Activated CD4-positive, alpha-beta T cell treated with anti-CD3 and anti-CD28 coated beads, Interleukin-2, amount 10 ng/mL, durations not matched to agents 7 days and 5 days (primary cell): Measurements from ENCODE around the gene BCLAF1. TPM values are rescaled to one million over a fixed set of nuclear protein-coding genes. Genes with fewer than 3 reads are reported as not detected.
A peak's percentile ranks its signal among the peaks of the same experiment; 100 is the strongest.

ENCODE experiments used
- CTCF ChIA-PET: fragments of 350-600 bp; sonication (Branson Sonifier 250); formaldehyde crosslinking; loops from one replicate; lab custom pipeline; 2021; ENCODE audit warnings: antibody characterized with exemption; lab: Charles Lee
- POLR2A ChIA-PET: fragments of 350-600 bp; sonication (Branson Sonifier 250); formaldehyde crosslinking; loops from one replicate; lab custom pipeline; 2021; ENCODE audit warnings: antibody characterized with exemption; lab: Charles Lee
- DNase-seq: peaks from one replicate; pipeline ENCODE4 v3.0.0-alpha.2; 2020
- H3K27ac Mint-ChIP-seq: one replicate; pipeline ENCODE4 v1.8.0; 2021; ENCODE audit warnings: mild to moderate bottlenecking, moderate library complexity, mixed read lengths
- H3K27me3 Mint-ChIP-seq: one replicate; pipeline ENCODE4 v1.8.0; 2021; ENCODE audit warnings: mixed read lengths
- H3K36me3 Mint-ChIP-seq: one replicate; pipeline ENCODE4 v1.8.0; 2021; ENCODE audit warnings: low read depth, mixed read lengths
- H3K4me1 Mint-ChIP-seq: one replicate; pipeline ENCODE4 v1.8.0; 2021; ENCODE audit warnings: mixed read lengths
- H3K4me3 Mint-ChIP-seq: one replicate; pipeline ENCODE4 v1.8.0; 2021; ENCODE audit warnings: mild to moderate bottlenecking, moderate library complexity, mixed read lengths
- H3K9me3 Mint-ChIP-seq: one replicate; pipeline ENCODE4 v1.8.0; 2021; ENCODE audit warnings: mixed read lengths
- total RNA-seq, 2 experiments: library from RNA; stranded (reverse); gene quantifications; one replicate each; pipeline ENCODE4 v1.2.3, GENCODE V29; 2021

The BCLAF1 gene, protein sequence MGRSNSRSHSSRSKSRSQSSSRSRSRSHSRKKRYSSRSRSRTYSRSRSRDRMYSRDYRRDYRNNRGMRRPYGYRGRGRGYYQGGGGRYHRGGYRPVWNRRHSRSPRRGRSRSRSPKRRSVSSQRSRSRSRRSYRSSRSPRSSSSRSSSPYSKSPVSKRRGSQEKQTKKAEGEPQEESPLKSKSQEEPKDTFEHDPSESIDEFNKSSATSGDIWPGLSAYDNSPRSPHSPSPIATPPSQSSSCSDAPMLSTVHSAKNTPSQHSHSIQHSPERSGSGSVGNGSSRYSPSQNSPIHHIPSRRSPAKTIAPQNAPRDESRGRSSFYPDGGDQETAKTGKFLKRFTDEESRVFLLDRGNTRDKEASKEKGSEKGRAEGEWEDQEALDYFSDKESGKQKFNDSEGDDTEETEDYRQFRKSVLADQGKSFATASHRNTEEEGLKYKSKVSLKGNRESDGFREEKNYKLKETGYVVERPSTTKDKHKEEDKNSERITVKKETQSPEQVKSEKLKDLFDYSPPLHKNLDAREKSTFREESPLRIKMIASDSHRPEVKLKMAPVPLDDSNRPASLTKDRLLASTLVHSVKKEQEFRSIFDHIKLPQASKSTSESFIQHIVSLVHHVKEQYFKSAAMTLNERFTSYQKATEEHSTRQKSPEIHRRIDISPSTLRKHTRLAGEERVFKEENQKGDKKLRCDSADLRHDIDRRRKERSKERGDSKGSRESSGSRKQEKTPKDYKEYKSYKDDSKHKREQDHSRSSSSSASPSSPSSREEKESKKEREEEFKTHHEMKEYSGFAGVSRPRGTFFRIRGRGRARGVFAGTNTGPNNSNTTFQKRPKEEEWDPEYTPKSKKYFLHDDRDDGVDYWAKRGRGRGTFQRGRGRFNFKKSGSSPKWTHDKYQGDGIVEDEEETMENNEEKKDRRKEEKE
- total RNA-seq, result 100 to 1,000 TPM; 147 to 164 TPM

DNA sequence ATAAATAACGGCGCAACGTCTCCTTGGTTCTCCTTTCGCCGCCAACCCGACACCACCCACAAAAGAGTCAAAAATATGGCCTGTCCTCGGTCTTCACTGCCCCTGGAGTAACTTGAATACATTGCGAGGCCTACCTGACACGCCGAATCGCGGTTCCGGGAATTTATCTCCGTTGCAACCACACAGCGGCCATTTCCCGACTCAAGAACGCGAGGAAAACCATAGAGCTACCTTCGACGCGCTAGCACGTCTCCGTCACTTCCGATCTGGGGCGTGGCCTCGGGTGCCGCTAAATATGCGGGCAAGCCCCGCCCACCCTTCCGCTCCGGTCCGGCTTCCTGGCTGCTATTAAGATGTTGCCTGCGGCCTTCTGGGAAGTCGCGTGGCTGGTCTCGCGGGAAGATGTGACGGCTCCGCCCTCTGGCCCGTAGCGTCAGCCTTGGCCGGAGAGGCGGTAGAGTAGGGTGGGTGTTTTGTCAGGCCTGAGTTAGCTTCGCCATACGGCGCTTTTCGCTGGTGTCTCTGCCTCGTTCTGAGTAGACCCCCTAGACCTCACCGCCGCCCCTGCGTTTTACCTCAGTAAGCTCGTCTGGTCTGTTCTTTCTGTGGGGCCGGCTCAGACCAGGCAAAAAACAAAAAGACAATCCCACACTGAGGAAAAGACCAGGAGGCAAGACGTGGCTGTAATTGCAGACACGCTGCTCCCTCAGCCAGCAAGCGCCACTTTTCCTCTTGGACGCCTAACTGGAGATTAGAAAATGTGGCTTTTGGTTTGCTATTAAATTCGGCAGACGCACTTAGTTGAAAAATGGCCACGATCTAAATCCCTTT lies at the start of gene BCLAF1:
TSS of gene BCLAF1 (minus strand) at position 268 of the 831 bp plus-strand sequence. CDS start 9,980 bp downstream, outside the sequence.
- CTCF ChIA-PET, result interaction anchor here (0.7 to 1.6 kb wide), 10 partner anchors 10 to 502 kb away, joined by 3 to 10 read pairs (median 4); partner anchors contain the start of gene MAP3K5
- H3K27me3 Mint-ChIP-seq, result no peaks in the 10 kb centered on the region
- peak within 1 kb of the TSS; percentile 100 for H3K27ac Mint-ChIP-seq
- peak; percentile 99 for DNase-seq
- H3K36me3 Mint-ChIP-seq, result peaks cover 40% of the 10 kb centered on the region
- POLR2A ChIA-PET, result interaction anchor here (0.6 to 2.2 kb wide), 5 partner anchors 9 to 503 kb away, joined by 3 to 13 read pairs (median 3); partner anchors contain the start of genes MAP3K5 and MTFR2
- no peaks in the 10 kb centered on the region for H3K9me3 Mint-ChIP-seq
- peaks cover 50% of the 10 kb centered on the region for H3K4me1 Mint-ChIP-seq
- peak within 1 kb of the TSS; percentile 99 for H3K4me3 Mint-ChIP-seq

DNA sequence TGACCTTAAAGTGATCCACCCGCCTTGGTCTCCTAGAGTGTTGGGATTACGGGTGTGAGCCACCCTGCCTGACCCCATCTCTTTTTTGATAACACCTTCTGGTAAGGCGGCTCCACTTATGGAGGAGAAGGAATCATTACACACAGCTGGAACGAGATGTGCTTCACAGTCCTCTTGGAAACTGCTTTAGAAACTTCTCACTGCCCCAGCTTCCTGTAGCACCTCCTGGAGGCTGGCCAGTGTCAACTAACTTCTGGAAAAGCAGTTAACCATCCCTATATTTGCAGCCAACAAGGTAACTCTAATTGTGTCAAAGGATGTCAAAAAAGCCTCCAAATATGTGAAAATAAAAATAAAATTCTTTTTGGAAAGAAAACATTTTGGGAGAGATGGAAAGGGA lies 48.8 kb upstream of the BCLAF1 start:
- H3K27ac Mint-ChIP-seq, result no peak overlapping the region
- H3K27me3 Mint-ChIP-seq, result no peaks in the 10 kb centered on the region
- POLR2A ChIA-PET, result no interaction called here
- CTCF ChIA-PET, result interaction anchor here (0.9 kb wide), 1 partner anchor 132 kb away, joined by 3 read pairs; no protein-coding TSS in a partner anchor
- no peaks in the 10 kb centered on the region for H3K4me1 Mint-ChIP-seq
- no peaks in the 10 kb centered on the region for H3K36me3 Mint-ChIP-seq
- H3K9me3 Mint-ChIP-seq, result no peaks in the 10 kb centered on the region
- DNase-seq, result no peak
- no peak overlapping the region for H3K4me3 Mint-ChIP-seq

DNA sequence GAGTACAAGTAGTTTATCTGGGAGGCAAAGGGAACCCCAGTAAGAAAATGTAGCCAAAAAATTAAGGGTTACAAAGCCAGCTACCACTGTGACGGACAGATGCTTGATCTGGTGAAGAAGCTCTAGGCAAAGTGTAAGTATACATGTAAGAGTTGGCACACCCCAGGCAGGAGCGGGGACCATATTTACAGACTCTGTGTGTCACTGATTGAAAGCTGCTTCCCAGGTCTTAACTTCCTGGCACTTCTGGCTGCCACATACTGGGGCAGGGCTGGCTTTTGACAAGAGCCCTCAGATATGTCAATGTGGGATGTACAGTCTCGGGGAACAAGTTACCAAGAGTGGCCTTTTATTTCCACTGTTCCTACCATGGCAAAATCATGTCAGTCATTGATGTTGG lies 48.0 kb upstream of the BCLAF1 start:
- Mint-ChIP-seq H3K9me3 (no peaks in the 10 kb centered on the region), H3K27me3 (no peaks in the 10 kb centered on the region), H3K4me1 (no peaks in the 10 kb centered on the region), H3K36me3 (no peaks in the 10 kb centered on the region), H3K4me3 (no peak overlapping the region), H3K27ac (no peak overlapping the region)
- no peak for DNase-seq
- ChIA-PET CTCF (no interaction called here), POLR2A (no interaction called here)

DNA sequence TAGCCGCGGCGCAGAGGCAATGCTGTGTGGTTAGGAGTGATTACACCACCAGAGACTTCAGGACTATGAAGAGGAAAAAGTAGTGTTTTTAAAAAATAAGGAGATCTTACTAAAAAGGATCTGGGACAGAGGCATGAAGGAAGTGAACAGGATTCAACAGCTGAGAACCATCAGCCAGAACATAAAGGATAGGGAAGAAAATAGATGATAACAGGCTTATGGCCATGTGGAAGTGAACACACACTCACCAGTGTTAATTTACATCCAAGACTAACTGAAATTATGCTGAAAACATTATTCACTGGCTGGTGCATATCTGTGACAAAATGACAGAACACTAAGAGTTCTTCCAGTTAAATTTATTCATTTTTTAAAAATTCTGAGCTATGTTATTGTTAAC lies 47.5 kb upstream of the BCLAF1 start:
- Mint-ChIP-seq H3K4me3 (no peak overlapping the region), H3K27ac (no peak overlapping the region), H3K4me1 (no peaks in the 10 kb centered on the region), H3K36me3 (no peaks in the 10 kb centered on the region), H3K9me3 (no peaks in the 10 kb centered on the region), H3K27me3 (no peaks in the 10 kb centered on the region)
- CTCF ChIA-PET, result no interaction called here
- POLR2A ChIA-PET, result no interaction called here
- no peak for DNase-seq

DNA sequence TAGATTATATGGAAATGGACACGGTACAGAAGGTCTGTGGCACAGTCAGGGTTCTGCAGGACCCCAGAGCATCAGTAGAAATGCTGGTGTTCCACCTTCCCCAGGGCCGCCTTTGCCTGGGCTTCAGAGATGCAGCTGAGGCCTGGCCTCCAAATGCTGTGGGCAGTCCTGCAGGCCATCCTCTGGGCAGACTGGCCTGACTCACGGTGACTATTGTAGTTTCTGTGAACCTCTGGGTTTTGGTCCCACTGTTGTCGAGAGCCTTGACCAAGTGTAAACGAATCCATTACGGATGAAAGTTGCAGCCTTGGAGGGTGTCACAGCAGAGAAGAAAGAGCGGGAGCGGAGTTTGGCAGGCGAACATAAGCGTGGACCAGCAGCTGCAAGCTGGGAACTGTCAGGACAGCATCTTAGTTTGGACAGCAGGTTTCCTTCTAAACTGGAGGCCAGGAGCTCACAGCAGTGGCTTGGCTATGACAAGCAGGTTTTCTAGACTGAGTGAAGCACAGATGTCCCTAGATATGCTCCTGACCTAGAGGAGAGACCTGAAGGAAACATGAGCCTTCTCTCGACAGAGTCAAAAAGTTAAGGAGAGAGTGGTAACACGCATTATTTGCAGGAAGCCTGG lies 46.2 kb upstream of the BCLAF1 start:
- ChIA-PET CTCF (no interaction called here), POLR2A (no interaction called here)
- Mint-ChIP-seq H3K4me1 (no peaks in the 10 kb centered on the region), H3K36me3 (no peaks in the 10 kb centered on the region), H3K27ac (no peak overlapping the region), H3K27me3 (no peaks in the 10 kb centered on the region), H3K9me3 (no peaks in the 10 kb centered on the region), H3K4me3 (no peak overlapping the region)
- DNase-seq, result no peak

DNA sequence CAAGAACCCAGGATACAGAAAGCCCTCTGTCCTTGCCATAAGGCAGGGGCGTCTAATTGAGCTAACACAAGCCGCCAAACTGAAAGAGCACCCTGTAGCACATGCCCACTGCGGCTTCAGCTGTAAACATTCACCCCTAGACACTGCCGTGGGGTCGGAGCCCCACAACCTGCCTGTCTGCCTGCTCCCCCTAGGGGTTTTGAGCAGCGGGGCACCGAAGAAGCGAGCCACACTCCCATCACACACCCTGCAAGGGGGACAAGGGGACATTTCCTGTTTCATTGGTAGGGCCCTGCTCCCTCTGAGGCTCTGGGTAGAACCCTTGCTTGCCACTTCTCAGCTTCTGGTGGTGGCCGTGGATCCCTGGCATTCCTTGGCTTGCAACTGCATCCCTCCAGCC lies 45.2 kb upstream of the BCLAF1 start:
- CTCF ChIA-PET, result no interaction called here
- no peaks in the 10 kb centered on the region for H3K9me3 Mint-ChIP-seq

DNA sequence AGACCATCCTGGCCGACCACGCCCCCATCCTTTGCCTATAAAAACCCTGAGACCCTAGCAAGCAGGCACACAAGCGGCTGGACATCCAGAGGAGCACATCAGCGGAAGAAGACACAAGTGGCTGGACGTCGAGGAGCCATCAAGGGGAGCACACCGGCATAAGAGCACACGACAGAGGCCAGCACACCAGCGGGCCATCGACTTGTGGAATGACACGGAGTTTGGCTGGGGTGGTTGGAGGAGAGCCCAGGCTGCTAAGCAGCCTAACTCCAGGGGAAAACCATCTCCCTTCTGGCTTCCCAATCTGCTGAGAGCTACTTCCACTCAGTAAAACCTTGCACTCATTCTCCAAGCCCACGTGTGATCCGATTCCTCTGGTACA lies 44.8 kb upstream of the BCLAF1 start:
- no peak for DNase-seq
- ChIA-PET POLR2A (no interaction called here), CTCF (no interaction called here)
- Mint-ChIP-seq H3K4me1 (no peaks in the 10 kb centered on the region), H3K9me3 (no peaks in the 10 kb centered on the region), H3K36me3 (no peaks in the 10 kb centered on the region), H3K27me3 (no peaks in the 10 kb centered on the region), H3K4me3 (no peak overlapping the region), H3K27ac (no peak overlapping the region)

More for the DNA sequence above, 45.2 kb upstream of the BCLAF1 start:
- Mint-ChIP-seq H3K27ac (no peak overlapping the region), H3K36me3 (no peaks in the 10 kb centered on the region), H3K4me3 (no peak overlapping the region), H3K27me3 (no peaks in the 10 kb centered on the region), H3K4me1 (no peaks in the 10 kb centered on the region)
- POLR2A ChIA-PET, result no interaction called here
- DNase-seq, result no peak

DNA sequence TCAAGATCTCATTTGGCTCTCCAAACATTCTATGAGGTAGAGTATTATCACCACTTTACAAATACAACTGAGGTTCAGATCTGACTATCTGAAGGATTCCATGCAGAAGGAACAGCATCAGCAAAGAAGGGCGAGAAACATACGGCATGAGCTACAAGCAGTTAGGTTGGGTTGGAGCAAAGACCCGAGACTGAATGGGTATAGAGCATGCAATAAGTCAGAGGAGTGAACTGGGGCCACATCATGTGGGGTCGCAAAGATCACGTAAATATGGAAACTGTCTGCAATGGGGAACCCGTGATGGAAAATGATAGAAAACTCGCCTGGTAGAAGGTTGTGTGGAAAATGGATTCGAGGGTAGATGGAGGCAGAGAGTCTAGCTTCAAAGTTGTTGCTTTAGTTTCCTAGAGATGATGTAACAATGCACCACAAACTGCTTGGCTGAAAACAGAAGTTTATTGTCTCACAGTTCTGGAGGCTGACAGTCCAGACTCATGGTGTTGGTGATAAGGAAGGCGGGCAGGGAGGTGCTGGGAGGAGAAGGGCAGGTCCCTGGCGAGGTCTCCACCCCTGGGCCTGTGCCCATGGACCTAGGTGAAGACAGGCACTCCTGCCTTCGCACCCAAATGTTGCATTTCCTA lies 44.3 kb upstream of the BCLAF1 start:
- Mint-ChIP-seq H3K9me3 (no peaks in the 10 kb centered on the region), H3K27ac (no peak overlapping the region), H3K4me3 (no peak overlapping the region), H3K4me1 (no peaks in the 10 kb centered on the region), H3K27me3 (no peaks in the 10 kb centered on the region), H3K36me3 (no peaks in the 10 kb centered on the region)
- DNase-seq, result no peak
- ChIA-PET POLR2A (no interaction called here), CTCF (interaction anchor here (0.6 kb wide), 1 partner anchor 259 kb away, joined by 3 read pairs; no protein-coding TSS in a partner anchor)

DNA sequence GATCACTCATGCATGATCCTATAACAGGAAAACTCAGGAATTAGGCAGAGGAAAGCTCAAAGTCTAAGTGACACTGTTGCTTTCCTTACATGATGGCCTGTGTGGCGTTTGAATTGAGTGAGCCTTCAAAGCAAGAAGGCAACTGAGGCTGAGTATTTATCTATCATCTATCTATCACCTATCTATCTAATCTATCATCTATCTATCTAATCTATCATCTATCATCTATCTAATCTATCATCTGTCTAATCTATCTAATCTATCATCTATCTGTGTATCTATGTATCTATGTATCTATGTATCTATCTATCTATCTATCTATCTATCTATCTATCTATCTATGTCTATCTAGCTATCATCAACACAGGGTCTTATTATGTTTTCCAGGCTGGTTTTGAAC lies 41.8 kb upstream of the BCLAF1 start:
- POLR2A ChIA-PET, result no interaction called here
- no peak overlapping the region for H3K4me3 Mint-ChIP-seq
- CTCF ChIA-PET, result interaction anchor here (2.6 kb wide), 1 partner anchor 14 kb away, joined by 7 read pairs; no protein-coding TSS in a partner anchor

DNA sequence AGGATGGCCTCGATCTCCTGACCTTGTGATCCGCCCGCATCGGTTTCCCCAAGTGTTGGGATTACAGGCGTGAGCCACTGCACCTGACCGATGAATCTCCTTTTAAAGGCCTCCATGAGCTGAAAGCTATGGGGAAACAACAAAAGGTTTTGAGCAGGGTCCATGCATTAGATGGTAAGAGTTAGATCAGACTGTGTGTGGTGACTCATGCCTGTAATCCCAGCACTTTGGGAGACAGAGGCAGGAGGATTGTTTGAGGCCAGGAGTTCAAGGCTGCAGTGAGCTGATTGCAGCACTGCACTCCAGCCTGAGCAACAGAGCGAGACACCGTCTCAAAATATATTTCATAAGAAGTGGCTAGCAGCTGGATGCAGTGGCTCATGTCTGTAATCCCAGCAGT lies 41.0 kb upstream of the BCLAF1 start:
- H3K27me3 Mint-ChIP-seq, result no peaks in the 10 kb centered on the region
- CTCF ChIA-PET, result interaction anchor here (0.8 to 2.6 kb wide), 2 partner anchors 13 to 33 kb away, joined by 3 to 7 read pairs; no protein-coding TSS in a partner anchor
- H3K4me1 Mint-ChIP-seq, result no peaks in the 10 kb centered on the region
- H3K4me3 Mint-ChIP-seq, result no peak overlapping the region
- no peak for DNase-seq
- H3K27ac Mint-ChIP-seq, result no peak overlapping the region
- no peaks in the 10 kb centered on the region for H3K9me3 Mint-ChIP-seq
- H3K36me3 Mint-ChIP-seq, result no peaks in the 10 kb centered on the region
- POLR2A ChIA-PET, result no interaction called here

More for the DNA sequence above, 41.8 kb upstream of the BCLAF1 start:
- Mint-ChIP-seq H3K36me3 (no peaks in the 10 kb centered on the region), H3K27ac (no peak overlapping the region), H3K27me3 (no peaks in the 10 kb centered on the region), H3K4me1 (no peaks in the 10 kb centered on the region), H3K9me3 (no peaks in the 10 kb centered on the region)
- DNase-seq, result no peak

DNA sequence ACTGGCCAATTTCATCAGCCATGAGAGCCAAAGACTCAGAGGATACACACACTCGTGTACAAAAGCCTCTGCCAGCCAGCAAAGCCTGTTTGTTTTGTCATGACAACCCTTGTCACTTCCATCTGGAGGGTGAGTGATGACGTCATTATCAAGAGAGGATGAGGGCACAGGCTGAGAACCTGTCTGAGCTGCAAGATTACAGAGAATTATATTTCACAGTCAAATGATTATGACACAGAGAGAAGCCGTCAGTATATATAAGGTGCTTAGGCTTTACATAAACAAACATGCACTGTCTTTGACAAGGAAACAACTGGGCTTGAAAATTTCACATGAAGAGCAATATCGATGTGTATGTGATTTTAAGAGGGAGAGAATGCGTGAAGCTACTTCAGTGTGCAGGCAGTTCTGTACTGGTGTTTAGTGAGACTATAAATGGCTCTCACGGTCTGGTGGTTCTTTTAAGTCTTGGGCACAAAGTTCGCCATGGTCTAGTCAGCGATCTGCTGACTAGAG lies 36.5 kb upstream of the BCLAF1 start:
- Mint-ChIP-seq H3K4me1 (no peaks in the 10 kb centered on the region), H3K36me3 (no peaks in the 10 kb centered on the region)
- CTCF ChIA-PET, result interaction anchor here (1.5 kb wide), 1 partner anchor 16 kb away, joined by 3 read pairs; no protein-coding TSS in a partner anchor

More for the DNA sequence above, 36.5 kb upstream of the BCLAF1 start:
- H3K27me3 Mint-ChIP-seq, result peaks cover 3% of the 10 kb centered on the region
- H3K4me3 Mint-ChIP-seq, result no peak overlapping the region
- H3K27ac Mint-ChIP-seq, result no peak overlapping the region
- no peak for DNase-seq
- no peaks in the 10 kb centered on the region for H3K9me3 Mint-ChIP-seq
- POLR2A ChIA-PET, result interaction anchor here (0.6 kb wide), 1 partner anchor 16 kb away, joined by 3 read pairs; no protein-coding TSS in a partner anchor
